EL (cell line): ENCODE measurements around the gene KIAA0232.
"Not testable (repeated sequence)": the region's sequence is repeated elsewhere in the genome, so short reads cannot be mapped to it uniquely, and the experiment has no call there.

ENCODE experiments used
- DNase-seq: peaks from one replicate; pipeline ENCODE4 v3.0.0-alpha.2; 2016

KIAA0232 gene

DNA sequence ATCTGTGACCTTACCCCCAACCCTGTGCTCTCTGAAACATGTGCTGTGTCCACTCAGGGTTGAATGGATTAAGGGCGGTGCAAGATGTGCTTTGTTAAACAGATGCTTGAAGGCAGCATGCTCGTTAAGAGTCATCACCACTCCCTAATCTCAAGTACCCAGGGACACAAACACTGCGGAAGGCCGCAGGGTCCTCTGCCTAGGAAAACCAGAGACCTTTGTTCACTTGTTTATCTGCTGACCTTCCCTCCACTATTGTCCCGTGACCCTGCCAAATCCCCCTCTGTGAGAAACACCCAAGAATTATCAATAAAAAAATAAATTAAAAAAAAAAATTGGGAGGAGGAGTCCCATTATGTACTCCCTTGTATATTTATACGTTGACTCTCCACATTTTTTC, 26.2 kb upstream of the KIAA0232 start:
- not testable (repeated sequence) for DNase-seq

GRCh38 chr4:6758728-6759127, 23.8 kb upstream of the KIAA0232 start:
- DNase-seq: no peak

DNA sequence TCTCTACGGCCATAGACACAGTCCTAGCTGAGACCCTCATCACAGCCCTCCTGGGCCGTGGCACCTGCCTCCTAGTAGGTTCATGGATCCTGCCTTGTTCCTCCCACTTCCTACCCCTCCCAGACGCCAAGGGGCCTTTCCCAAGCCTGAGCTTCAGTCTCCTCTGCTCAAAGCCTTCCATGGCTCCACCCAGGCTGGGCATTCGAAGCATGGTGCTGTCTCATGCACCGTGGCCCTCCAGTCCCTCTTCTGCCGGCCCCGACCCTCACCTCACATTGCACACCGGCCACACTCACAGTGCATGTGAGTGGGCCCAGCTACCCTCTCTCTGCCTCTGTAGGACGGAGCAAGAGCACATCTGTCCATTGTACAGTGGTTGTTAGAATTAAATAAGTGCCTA, 21.7 kb upstream of the KIAA0232 start:
- no peak for DNase-seq

- DNase-seq: peak; percentile 45
Measured at GRCh38 chr4:6761649-6762615, 20.6 kb upstream of the KIAA0232 start.

DNA sequence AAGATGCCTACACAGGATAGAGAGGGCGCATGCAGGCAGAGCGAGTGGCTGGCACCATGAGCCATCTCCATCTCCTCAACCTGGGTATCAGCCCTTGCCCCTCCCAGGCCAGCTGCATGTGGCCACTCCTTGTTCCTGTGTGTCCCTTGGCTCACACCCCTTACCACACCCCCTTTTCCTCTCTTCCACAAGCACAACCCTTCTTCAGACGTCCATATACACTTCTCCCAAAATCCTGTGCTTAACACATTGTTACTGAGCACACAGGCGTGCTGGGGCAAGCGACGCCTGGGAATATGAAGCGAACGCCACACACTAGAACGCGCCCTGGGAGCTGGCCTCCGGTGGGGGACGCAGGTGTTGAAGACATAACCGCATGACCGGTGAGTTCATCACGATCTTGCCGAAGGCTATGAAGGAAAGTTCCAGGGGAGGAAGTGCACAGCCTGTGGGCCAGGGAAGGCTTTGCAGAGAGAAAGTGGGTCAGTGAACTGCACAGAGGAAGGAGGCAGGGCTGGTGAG, 19.1 kb upstream of the KIAA0232 start:
- DNase-seq: no peak

DNA sequence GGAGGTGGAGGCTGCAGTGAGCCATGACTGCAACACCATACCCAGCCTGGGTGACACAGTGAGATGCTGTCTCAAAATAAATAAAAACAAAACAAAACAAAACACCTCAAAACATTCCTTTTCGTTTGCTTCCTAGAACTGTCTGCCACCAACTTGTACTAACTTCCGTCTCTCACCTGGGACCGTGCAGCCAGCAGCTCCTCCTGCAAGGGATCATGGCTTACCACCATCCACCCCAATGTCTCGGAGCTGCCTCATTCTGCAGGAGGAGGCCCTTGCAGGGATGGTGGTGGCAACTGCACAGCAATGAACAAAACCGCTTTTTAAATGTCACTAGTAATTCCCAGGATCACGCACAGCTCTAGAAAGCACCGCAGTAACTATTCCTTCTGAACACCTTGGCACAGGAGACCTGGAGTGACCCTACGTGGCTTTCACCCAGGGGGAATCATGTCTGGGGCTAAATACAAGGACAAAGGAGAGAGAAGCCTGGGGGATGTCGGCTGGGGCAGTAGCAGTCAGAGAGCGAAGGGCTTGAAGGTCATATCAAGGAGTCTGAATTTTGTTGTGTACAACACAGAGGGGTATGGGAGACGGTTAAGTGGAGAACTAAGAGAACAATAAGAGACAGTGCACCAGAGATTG, 17.4 kb upstream of the KIAA0232 start:
- no peak for DNase-seq

DNA sequence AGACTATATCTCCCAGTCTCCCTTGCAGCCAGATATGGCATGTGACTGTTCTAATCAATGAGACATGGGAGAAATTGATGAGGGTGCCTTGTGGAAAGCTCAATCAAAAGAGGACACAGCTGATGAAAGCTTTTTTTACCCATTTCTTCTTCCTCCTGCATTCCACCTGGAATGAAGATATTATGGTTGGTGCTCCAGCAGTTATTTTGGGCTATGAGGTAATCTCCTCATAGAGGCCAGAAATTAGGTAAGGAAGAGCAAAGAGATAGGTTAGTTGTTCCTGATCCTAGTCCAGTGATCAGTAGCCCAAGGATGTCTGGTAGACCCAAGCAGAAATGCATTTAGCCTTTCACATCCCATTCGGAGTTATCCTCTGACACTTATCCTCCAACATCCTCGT, 16.8 kb upstream of the KIAA0232 start:
- DNase-seq: no peak

DNA sequence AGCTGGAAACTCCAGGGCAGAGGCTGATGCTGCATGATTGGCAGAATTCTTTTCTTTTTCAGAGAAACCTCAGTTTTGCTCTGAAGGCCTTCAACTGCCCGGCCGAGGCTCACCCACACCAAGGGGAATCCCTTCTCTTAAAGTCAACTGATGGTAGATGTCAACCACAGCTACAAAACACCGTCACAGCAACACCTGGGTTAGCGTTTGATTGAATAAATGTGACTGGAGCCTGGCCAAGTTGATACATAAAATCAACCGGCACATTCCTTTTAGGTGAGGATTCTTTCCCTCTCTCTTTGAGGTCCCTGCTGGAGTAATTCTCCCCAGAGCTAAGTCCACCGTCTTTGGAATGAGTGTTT, 15.2 kb upstream of the KIAA0232 start:
- DNase-seq: no peak

GRCh38 chr4:6767748-6768538, 14.6 kb upstream of the KIAA0232 start:
- no peak for DNase-seq

DNA sequence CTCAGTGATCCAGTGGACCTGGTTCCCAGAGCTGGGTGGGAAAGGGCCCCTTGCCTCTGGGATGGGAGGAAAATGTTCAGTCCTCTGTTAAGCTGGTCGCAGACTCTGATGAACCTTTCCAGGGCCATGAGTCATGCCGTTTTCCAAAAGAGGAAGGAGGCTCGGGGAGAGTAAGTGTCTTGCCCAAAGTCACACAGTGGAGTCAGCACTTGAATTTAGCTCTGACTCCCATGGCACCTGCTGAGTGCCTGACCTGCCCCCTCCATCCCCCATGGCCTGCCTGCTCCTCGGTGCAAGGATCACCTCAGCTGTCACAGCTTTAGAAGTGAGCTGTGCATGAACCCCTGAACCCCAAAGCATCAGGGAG, 14.0 kb upstream of the KIAA0232 start:
- DNase-seq: peak; percentile 43

DNA sequence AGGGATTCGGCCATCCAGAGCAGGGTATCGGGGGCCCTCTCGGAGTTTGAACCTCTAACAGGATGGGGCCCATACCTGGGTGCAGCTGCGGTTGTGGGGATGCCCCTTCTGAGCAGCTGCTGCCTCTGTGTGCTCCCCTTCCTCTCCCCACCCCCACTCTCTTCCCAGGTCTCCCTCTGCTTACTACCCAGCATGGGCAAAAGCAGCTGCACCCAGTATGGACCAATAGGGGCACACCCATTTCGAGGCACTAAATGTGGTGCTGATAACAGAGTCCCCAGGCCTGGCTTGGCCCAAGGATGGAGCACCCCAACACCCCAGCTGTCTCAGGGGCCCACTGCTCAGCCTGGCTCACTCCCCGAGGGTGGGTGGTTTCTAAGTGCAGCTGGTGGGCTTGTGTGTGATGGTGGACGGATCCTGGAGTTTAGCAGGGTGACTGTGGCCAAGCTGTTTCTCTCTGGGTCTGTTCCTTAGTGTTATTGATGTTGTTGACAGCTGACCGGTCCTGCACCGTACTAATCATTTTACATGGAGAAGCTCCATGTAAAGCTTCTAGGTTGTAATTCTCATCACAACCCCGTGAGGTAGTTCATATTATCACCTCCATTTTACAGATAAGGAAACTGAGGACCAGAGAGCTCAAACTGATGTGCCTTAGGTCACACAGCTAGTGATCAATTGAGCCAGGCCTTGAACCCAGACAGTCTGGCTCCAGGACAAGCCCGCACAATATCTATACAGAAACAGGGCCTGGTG, 13.1 kb upstream of the KIAA0232 start:
- DNase-seq: no peak

DNA sequence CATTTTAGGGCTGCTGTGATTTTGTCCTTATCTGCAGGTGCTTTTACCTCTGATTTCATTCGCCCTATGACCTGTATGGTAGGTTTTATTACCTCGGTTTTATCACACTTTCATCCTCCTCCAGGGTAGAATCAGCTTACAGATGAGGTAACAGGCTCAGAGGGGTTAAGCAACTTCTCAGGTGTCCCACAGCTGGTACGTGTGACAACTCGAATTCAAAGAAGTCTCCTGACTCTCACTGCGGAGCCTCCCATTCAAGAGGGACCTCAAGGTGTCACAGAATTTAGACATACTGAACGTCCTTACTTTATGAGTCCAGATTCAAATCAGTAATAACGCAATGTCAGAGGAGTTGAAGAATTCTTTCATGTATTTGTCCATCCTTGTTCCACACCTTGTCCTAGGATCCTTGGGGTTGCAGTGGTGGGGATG, 12.5 kb upstream of the KIAA0232 start:
- no peak for DNase-seq

- no peak for DNase-seq
Measured at GRCh38 chr4:6770581-6771228, 11.8 kb upstream of the KIAA0232 start.

GRCh38 chr4:6771229-6771671, 11.3 kb upstream of the KIAA0232 start:
- DNase-seq: no peak

GRCh38 chr4:6772223-6772928, 10.2 kb upstream of the KIAA0232 start:
- DNase-seq: peak; percentile 19

GRCh38 chr4:6773106-6773505, 9.4 kb upstream of the KIAA0232 start:
- DNase-seq: no peak

DNA sequence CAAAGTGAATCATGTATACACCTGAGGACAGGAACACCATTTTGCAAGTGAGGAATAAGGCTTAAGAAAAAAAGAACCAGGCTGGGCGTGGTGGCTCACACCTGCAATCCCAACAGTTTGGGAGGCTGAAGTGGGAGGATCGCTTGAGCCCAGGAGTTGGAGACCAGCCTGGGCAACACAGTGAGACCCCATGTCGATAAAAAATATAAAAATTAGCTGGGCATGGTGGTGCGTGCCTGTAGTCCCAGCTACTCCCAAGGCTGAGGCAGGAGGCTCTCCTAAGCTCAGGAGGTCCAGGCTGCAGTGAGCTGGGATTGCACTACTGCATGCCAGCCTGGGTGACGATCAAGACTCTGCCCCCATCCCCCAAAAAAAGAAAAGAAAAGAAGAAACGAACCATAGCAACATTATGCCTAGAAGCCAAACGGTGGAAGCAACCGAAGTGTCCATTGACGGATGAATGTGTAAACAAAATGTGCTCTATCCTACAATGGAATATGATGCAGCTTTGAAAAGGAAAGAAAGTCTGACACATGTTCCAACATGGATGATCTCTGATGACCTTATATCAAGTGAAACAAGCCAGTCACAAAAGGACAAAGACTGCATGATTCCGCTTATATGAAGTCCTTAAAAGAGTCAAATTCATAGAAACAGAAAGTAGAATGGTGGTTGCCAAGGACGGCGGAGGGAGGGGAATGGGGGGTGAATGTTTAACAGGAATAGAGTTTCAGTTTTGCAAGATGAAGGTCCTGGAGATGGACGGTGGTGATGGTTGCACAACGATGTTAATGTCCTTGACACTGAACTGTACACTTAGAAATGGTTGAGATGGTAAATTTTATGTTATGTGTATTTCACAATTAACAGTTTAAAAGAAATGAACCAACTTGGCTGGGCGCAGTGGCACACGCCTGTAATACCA, 8.6 kb upstream of the KIAA0232 start:
- DNase-seq: no peak

DNA sequence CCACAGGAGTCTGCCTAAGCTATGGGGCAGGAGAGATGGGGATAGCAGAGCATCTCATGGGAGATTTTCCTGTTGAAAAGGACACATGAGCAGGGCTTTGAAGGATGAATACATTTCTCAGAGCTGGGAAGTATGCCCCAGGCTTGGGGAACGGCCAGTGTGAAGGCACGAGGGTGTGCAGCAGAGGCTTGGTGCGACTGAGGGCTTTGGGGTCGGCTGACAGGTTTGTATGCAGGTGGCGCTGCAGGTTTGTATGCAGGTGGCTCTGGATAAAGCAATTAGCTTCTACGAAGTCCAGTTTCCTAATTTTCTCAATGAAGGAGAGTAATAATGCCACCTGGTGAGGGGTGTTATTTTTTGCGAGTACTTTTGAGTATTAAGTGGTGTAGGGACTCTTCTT, 6.8 kb upstream of the KIAA0232 start:
- DNase-seq: no peak

- no peak for DNase-seq
Measured at GRCh38 chr4:6776920-6777635, 5.4 kb upstream of the KIAA0232 start.
